ENCODE measurements around the gene HDAC9.

Gene HDAC9

DNA sequence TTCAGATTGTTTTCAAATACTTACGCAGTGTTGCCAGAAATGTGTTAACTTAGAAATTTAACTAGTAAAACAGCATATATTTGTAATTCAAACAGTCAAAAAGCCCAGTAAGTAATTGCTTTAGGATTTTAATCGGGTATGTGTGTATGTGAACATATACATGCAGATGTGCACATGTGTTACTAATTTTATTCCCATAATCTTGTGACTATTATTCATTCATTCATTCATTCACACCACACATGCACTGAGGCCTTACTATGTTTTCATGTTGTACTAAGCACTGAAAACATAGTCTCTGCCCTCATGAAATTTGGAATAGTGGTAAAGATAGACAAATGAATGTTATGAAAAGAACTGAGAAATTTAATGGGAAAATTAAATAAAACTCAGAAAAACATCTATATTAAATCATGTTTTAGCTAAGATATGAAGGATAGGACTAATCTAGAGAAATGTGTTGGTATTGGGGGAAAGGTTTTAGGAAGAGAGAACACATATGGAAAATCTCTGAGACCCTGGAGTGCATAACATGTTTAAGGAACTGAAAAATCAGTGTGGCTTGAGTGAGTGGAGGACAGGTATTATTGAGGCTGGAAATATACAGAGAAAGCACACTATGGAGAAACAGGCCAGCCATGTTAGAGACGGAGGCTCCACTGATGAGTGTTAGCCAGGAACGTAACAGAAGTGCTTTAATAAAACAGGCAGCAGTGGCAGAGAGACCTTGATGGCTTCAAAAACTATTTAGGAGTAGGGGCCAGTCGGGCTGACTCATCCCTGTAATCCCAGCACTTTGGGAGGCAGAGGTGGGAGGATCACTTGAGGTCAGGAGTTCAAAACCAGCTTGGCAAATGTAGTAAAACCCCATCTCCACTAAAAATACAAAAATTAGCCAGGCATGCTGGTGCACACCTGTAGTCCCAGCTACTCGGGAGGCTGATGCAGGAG is 80.3 kb downstream of the HDAC9 start:
- Histone ChIP-seq H3K4me3 (ENCODE audit: low read length) (no peak overlapping the region), H3K27me3 (ENCODE audit: insufficient read depth, low read length) (no peaks in the 10 kb centered on the region), H3K27ac (ENCODE audit: low read depth, low read length) (no peak overlapping the region), H3K36me3 (ENCODE audit: insufficient read depth, low read length) (no peaks in the 10 kb centered on the region), H3K9ac (ENCODE audit: low read depth, low read length) (no peak overlapping the region), H3K4me1 (ENCODE audit: insufficient read depth, low read length) (peaks cover under 1% of the 10 kb centered on the region; the same call in 1 of the 2 replicates), H3K9me3 (ENCODE audit: insufficient read depth, low read depth, low read length) (no peaks in the 10 kb centered on the region)
- WGBS, result 92% methylated on average over 5 of the region's 6 CpGs

DNA sequence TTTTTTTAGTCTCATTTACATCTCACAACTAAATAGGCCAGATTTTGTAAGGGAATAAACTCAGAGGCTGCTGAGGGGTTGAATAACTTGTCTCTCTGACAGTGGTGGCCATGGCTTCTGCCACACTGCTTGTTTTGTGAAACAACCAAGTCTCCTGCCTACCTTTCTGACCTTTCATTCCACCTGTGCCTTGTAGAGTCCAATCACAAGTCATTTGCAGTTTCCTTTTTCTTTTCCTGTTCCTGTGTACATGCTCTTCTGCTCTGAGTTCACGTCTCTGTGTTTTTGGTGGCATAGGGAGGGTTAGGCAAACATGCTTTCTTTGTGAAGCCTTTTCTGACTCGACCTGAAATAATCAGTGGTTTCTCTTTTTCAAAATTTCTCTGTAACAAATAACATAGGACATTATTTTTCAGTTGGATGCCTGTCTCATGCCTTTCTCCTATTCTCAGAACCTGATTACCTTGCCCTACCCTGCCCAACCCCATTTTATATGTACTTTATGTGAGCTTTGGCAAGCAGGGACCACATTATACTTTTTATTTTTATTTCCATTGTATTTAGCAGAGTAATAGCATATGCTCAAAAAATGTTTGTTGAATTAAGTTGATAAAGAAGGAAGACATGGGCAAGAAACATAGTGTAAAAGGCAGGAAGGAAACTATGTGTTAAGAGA is 81.7 kb downstream of the HDAC9 start:
- Histone ChIP-seq H3K36me3 (ENCODE audit: insufficient read depth, low read length) (no peaks in the 10 kb centered on the region), H3K27me3 (ENCODE audit: insufficient read depth, low read length) (no peaks in the 10 kb centered on the region), H3K4me3 (ENCODE audit: low read length) (no peak overlapping the region), H3K4me1 (ENCODE audit: insufficient read depth, low read length) (peaks cover 6% of the 10 kb centered on the region; the same call in 1 of the 2 replicates), H3K9me3 (ENCODE audit: insufficient read depth, low read depth, low read length) (no peaks in the 10 kb centered on the region), H3K9ac (ENCODE audit: low read depth, low read length) (no peak overlapping the region), H3K27ac (ENCODE audit: low read depth, low read length) (no peak overlapping the region)
- WGBS, result 94% methylated on average over 2 of the region's 2 CpGs

DNA sequence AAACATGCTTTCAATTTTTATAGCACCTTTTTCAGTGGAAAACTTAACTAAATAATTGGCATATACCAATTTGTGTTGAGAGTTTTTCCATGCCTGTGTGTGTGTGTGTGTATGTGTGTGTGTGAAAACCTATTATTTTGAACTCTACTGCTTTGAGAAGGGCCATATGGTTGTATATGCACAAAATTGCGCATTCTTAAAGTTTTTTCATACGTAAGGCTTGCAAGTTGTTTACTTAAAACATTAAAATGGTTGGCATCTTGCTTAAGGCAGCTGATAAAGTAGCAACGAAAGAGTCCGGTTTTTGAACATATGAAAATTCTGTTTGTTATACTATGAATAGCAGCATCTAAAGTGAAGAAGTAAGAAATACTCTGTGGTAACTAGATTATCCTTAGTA is 84.1 kb downstream of the HDAC9 start:
- Histone ChIP-seq H3K9ac (ENCODE audit: low read depth, low read length) (no peak overlapping the region), H3K36me3 (ENCODE audit: insufficient read depth, low read length) (no peaks in the 10 kb centered on the region), H3K4me3 (ENCODE audit: low read length) (no peak overlapping the region), H3K27ac (ENCODE audit: low read depth, low read length) (no peak overlapping the region), H3K9me3 (ENCODE audit: insufficient read depth, low read depth, low read length) (no peaks in the 10 kb centered on the region), H3K4me1 (ENCODE audit: insufficient read depth, low read length) (peaks cover 6% of the 10 kb centered on the region; the same call in 1 of the 2 replicates), H3K27me3 (ENCODE audit: insufficient read depth, low read length) (no peaks in the 10 kb centered on the region)
- 97% methylated on average over 4 of the region's 4 CpGs for WGBS

DNA sequence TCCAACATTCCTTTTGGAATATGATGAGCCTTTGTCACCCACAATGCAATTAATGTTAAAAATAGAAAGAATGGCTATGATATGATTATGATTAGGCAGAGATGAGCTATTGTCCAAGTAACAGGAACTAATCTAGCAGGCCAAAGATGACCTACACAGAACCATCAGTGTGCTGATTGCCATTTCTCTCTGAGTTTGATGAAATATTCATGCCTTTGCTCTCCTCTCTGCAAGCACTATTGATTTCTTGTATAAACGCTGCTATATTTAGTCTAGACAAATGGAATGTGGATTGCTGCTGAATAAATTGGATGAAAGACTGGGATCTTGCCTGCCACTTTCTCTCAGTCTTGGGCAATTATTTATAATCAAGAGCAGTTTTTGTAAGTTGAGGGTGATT is 85.4 kb downstream of the HDAC9 start:
- Histone ChIP-seq H3K36me3 (ENCODE audit: insufficient read depth, low read length) (no peaks in the 10 kb centered on the region), H3K4me3 (ENCODE audit: low read length) (no peak overlapping the region), H3K27ac (ENCODE audit: low read depth, low read length) (no peak overlapping the region), H3K27me3 (ENCODE audit: insufficient read depth, low read length) (no peaks in the 10 kb centered on the region), H3K9ac (ENCODE audit: low read depth, low read length) (no peak overlapping the region), H3K9me3 (ENCODE audit: insufficient read depth, low read depth, low read length) (no peaks in the 10 kb centered on the region), H3K4me1 (ENCODE audit: insufficient read depth, low read length) (peaks cover 6% of the 10 kb centered on the region; the same call in 1 of the 2 replicates)
- WGBS, result 95% methylated on average over 1 of the region's 1 CpG

DNA sequence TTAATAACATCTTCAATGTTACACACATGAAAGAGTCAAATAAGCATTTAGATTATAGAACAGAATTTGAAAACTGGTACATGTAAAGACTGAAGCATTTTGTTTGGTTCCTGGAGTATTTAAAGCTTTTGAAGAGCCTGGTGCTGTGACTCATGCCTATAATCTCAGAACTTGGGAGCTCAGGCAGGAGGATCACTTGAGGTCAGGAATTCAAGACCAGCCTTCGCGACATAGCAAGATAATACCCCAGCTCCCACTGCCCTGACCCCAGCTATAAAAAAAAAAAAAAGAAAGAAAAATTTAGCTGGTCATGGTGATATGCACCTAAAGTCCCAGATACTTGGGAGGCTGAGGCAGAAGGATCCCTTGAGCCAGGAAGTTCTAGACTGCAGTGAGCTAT is 87.8 kb downstream of the HDAC9 start:
- Histone ChIP-seq H3K9me3 (ENCODE audit: insufficient read depth, low read depth, low read length) (no peaks in the 10 kb centered on the region), H3K27ac (ENCODE audit: low read depth, low read length) (no peak overlapping the region), H3K9ac (ENCODE audit: low read depth, low read length) (no peak overlapping the region), H3K4me1 (ENCODE audit: insufficient read depth, low read length) (peaks cover 6% of the 10 kb centered on the region; the same call in 1 of the 2 replicates), H3K36me3 (ENCODE audit: insufficient read depth, low read length) (no peaks in the 10 kb centered on the region), H3K4me3 (ENCODE audit: low read length) (no peak overlapping the region), H3K27me3 (ENCODE audit: insufficient read depth, low read length) (no peaks in the 10 kb centered on the region)
- WGBS, result 67% methylated on average over 2 of the region's 2 CpGs

DNA sequence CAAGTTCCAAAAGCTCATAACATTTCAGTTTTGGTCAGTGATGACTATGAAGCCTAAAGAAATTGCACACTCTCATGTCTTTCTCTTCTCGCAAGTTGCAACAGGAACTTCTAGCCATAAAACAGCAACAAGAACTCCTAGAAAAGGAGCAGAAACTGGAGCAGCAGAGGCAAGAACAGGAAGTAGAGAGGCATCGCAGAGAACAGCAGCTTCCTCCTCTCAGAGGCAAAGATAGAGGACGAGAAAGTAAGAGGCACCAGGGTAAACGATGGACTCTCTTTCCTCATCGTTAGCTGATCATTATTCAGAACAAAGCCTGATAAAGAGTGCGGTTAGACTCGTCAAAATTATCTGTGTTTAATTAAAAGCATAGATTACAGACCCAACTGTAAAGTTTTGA is 94.7 kb downstream of the HDAC9 start:
- Histone ChIP-seq H3K27ac (ENCODE audit: low read depth, low read length) (no peak overlapping the region), H3K27me3 (ENCODE audit: insufficient read depth, low read length) (no peaks in the 10 kb centered on the region), H3K9ac (ENCODE audit: low read depth, low read length) (no peak overlapping the region), H3K9me3 (ENCODE audit: insufficient read depth, low read depth, low read length) (no peaks in the 10 kb centered on the region), H3K4me3 (ENCODE audit: low read length) (no peak overlapping the region), H3K4me1 (ENCODE audit: insufficient read depth, low read length) (no peaks in the 10 kb centered on the region), H3K36me3 (ENCODE audit: insufficient read depth, low read length) (peaks cover 14% of the 10 kb centered on the region)
- 90% methylated on average over 7 of the region's 7 CpGs for WGBS

DNA sequence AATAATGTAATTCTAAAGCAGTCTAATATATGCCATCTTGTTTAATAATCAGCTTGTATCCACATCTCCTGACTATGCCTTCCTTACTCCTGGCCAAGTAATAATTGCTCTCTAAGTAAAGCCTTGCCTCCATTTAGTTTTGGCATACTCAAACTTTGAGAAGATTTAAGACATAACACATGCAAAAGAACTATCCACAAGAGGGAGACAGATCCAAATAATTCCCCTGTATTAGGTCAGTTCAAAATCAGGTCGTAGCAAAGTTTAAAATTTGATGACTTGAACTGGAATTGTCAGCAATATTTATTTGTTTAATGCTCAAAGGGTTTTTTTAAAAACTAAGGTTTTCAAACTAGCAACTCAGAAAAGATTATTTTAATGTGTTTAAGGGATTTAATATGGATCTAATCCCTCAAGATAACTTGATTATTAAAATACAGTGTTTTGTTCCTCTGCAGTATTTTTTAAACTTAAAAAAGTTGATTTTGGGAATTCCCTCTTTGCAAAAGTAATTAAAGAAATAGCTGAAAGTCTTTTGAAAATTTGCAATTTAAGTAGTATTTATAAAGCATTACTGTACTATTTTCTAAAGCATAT is 95.3 kb downstream of the HDAC9 start:
- Histone ChIP-seq H3K4me3 (ENCODE audit: low read length) (no peak overlapping the region), H3K9me3 (ENCODE audit: insufficient read depth, low read depth, low read length) (no peaks in the 10 kb centered on the region), H3K36me3 (ENCODE audit: insufficient read depth, low read length) (peaks cover 14% of the 10 kb centered on the region), H3K4me1 (ENCODE audit: insufficient read depth, low read length) (no peaks in the 10 kb centered on the region), H3K9ac (ENCODE audit: low read depth, low read length) (no peak overlapping the region), H3K27ac (ENCODE audit: low read depth, low read length) (no peak overlapping the region), H3K27me3 (ENCODE audit: insufficient read depth, low read length) (no peaks in the 10 kb centered on the region)
- WGBS, result 80% methylated on average over 1 of the region's 1 CpG

DNA sequence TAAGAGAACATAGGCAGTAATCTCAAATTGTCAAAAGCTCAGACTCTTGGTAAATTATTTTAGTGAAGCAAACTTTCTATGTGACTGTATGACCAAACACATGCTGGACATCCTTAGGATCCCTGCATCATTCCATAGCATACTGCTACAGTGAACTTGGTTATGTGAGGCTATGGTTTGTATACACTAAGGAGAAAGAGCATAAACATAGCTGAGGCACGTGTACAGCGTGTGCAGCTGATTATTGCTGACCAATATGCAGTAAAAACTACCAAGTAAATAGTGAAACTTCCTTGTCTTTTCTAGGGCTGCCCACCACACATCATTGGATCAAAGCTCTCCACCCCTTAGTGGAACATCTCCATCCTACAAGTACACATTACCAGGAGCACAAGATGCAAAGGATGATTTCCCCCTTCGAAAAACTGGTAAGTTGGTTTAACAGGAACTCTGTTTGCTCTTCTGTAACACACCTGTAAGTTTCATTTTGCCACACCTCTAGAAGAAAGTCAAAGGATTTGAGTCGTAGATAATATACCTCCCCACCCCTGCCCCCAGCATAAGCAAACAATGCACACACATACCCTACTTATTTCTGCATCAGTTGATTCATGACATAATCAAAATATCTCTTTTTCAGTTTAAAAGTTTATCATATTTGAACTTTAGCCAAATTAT is 98.2 kb downstream of the HDAC9 start:
- 98% methylated on average over 4 of the region's 4 CpGs for WGBS

DNA sequence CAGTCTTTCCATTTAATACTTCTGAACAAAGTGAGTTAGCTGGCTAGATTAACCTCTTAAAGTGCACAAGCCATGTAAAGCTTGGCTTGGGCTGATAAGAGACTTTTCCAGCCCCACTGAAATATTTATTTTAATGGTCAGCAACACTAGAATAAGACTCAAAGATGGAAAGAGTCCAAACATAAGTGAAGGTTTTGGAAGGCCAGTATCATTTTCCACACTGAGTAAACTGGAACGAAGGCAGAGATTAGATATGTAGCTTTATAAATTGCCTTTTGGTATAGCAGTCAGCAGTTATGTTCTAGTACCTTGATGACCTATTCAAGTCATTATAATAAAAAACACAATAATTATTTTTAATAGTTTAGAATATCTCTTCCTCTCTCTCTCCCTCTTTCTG is 102.2 kb downstream of the HDAC9 start:
- no peaks in the 10 kb centered on the region for H3K27me3 ChIP-seq (ENCODE audit: insufficient read depth, low read length)
- H3K36me3 ChIP-seq (ENCODE audit: insufficient read depth, low read length), result peaks cover 34% of the 10 kb centered on the region
- 90% methylated on average over 1 of the region's 1 CpG for WGBS
- no peak overlapping the region for H3K27ac ChIP-seq (ENCODE audit: low read depth, low read length)
- H3K9ac ChIP-seq (ENCODE audit: low read depth, low read length), result no peak overlapping the region
- H3K4me1 ChIP-seq (ENCODE audit: insufficient read depth, low read length), result peaks cover 5% of the 10 kb centered on the region; the same call in 1 of the 2 replicates
- peaks cover 29% of the 10 kb centered on the region for H3K9me3 ChIP-seq (ENCODE audit: insufficient read depth, low read depth, low read length)
- H3K4me3 ChIP-seq (ENCODE audit: low read length), result no peak overlapping the region

More for the DNA sequence above, 98.2 kb downstream of the HDAC9 start:
- Histone ChIP-seq H3K4me3 (ENCODE audit: low read length) (no peak overlapping the region), H3K4me1 (ENCODE audit: insufficient read depth, low read length) (peaks cover 5% of the 10 kb centered on the region; the same call in 1 of the 2 replicates), H3K36me3 (ENCODE audit: insufficient read depth, low read length) (peaks cover 14% of the 10 kb centered on the region), H3K9ac (ENCODE audit: low read depth, low read length) (no peak overlapping the region), H3K27ac (ENCODE audit: low read depth, low read length) (no peak overlapping the region), H3K27me3 (ENCODE audit: insufficient read depth, low read length) (no peaks in the 10 kb centered on the region), H3K9me3 (ENCODE audit: insufficient read depth, low read depth, low read length) (no peaks in the 10 kb centered on the region)

DNA sequence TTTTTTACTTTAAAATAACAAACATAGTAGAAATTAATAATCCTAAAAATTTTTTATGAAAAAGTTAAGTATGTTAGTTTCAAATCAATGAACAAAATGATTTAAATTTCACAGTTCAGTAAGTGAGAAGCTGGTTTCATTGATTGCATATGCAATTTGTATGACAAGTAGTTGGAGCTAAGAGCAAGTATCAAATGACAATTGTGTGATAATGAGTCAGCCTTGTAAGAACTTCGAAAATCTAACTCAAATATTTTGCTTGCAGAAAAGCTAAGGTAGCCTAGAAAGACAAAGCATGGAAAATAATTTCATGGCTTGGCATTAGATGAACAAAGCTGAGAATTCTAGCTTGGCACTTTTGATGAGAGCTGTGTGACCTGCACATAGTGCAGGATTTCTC is 111.5 kb downstream of the HDAC9 start:
- peaks cover 15% of the 10 kb centered on the region; the same call in 1 of the 2 replicates for H3K36me3 ChIP-seq (ENCODE audit: insufficient read depth, low read length)
- 97% methylated on average over 1 of the region's 1 CpG for WGBS
- H3K9ac ChIP-seq (ENCODE audit: low read depth, low read length), result no peak overlapping the region
- H3K27ac ChIP-seq (ENCODE audit: low read depth, low read length), result no peak overlapping the region
- no peak overlapping the region for H3K4me3 ChIP-seq (ENCODE audit: low read length)
- no peaks in the 10 kb centered on the region for H3K27me3 ChIP-seq (ENCODE audit: insufficient read depth, low read length)
- H3K4me1 ChIP-seq (ENCODE audit: insufficient read depth, low read length), result no peaks in the 10 kb centered on the region
- peaks cover 36% of the 10 kb centered on the region for H3K9me3 ChIP-seq (ENCODE audit: insufficient read depth, low read depth, low read length)

Measured in HUES64 (cell line).